KMS-11 (cell line): Measurements from ENCODE around the gene LUZP4.
"Not testable (repeated sequence)": the region's sequence is repeated elsewhere in the genome, so short reads cannot be mapped to it uniquely, and the experiment has no call there.

ENCODE experiments used
- H2AFZ ChIP-seq: fragments of 200-600 bp; sonication (generic); 2 replicates; pipeline ENCODE4 v1.6.1; 2016; ENCODE audit warnings: antibody characterized with exemption, mixed run types, low read depth
- H3K27ac ChIP-seq: fragments of 200-600 bp; sonication (generic); 2 replicates; pipeline ENCODE4 v1.6.1; 2016; ENCODE audit warnings: mild to moderate bottlenecking, mixed run types
- H3K27me3 ChIP-seq: fragments of 200-600 bp; sonication (generic); 2 replicates; pipeline ENCODE4 v1.6.1; 2017; ENCODE audit warnings: mild to moderate bottlenecking, low read depth, mixed run types, moderate library complexity; ENCODE audit not compliant: insufficient read depth
- H3K36me3 ChIP-seq: fragments of 200-600 bp; sonication (generic); 2 replicates; pipeline ENCODE4 v1.6.1; 2017; ENCODE audit warnings: mild to moderate bottlenecking, mixed run types; ENCODE audit not compliant: insufficient read depth
- H3K4me1 ChIP-seq: fragments of 200-600 bp; sonication (generic); 2 replicates; pipeline ENCODE4 v1.6.1; 2016; ENCODE audit warnings: mild to moderate bottlenecking, low read depth, mixed run types; ENCODE audit not compliant: poor library complexity, severe bottlenecking
- H3K4me2 ChIP-seq: fragments of 200-600 bp; sonication (generic); 2 replicates; pipeline ENCODE4 v1.7.0; 2016; ENCODE audit warnings: mild to moderate bottlenecking, mixed run types
- H3K4me3 ChIP-seq: fragments of 200-600 bp; sonication (generic); IDR thresholded peaks from 2 replicates; pipeline ENCODE4 v1.6.1; 2017; ENCODE audit warnings: low read depth, low read length, mixed read lengths; ENCODE audit not compliant: insufficient read depth
- H3K79me2 ChIP-seq: fragments of 200-600 bp; sonication (generic); 2 replicates; pipeline ENCODE4 v1.6.1; 2016; ENCODE audit warnings: low read depth, mixed run types; ENCODE audit not compliant: insufficient read depth
- H3K9ac ChIP-seq: fragments of 200-600 bp; sonication (generic); 2 replicates; pipeline ENCODE4 v1.6.1; 2016; ENCODE audit warnings: mild to moderate bottlenecking, mixed run types
- H4K20me1 ChIP-seq: fragments of 200-600 bp; sonication (generic); 2 replicates; pipeline ENCODE4 v1.6.1; 2016; ENCODE audit warnings: mild to moderate bottlenecking, mixed run types; ENCODE audit not compliant: insufficient read depth
- CTCF ChIP-seq: fragments of 200-600 bp; sonication (generic); conservative IDR thresholded peaks from 2 replicates; pipeline ENCODE4 v1.6.1; 2017; ENCODE audit warnings: low read depth, mild to moderate bottlenecking, antibody characterized with exemption, low read length, moderate library complexity, mixed read lengths

LUZP4 gene

GRCh38 chrX:115345615-115346014, 56.1 kb downstream of the LUZP4 start:
- H3K4me2 ChIP-seq: peak overlapping the region; percentile 64
- TF ChIP-seq CTCF: no peak
- no peak overlapping the region for H3K4me3 ChIP-seq
- H4K20me1 ChIP-seq: no peaks in the 10 kb centered on the region
- H3K4me1 ChIP-seq: peaks cover 18% of the 10 kb centered on the region
- H3K79me2 ChIP-seq: no peaks in the 10 kb centered on the region
- no peak overlapping the region for H3K9ac ChIP-seq
- H3K36me3 ChIP-seq: no peaks in the 10 kb centered on the region
- no peaks in the 10 kb centered on the region for H3K27me3 ChIP-seq
- peak overlapping the region; percentile 67 for H2AFZ ChIP-seq
- peak overlapping the region; percentile 57; the same call in 1 of the 2 replicates for H3K27ac ChIP-seq

GRCh38 chrX:115346738-115347137, 57.2 kb downstream of the LUZP4 start:
- H3K79me2 ChIP-seq, H2AFZ ChIP-seq, H3K9ac ChIP-seq, H3K27ac ChIP-seq, H4K20me1 ChIP-seq, H3K36me3 ChIP-seq, H3K4me2 ChIP-seq, H3K4me3 ChIP-seq, H3K27me3 ChIP-seq: not testable (repeated sequence)
- peaks cover 18% of the 10 kb centered on the region for H3K4me1 ChIP-seq

- TF ChIP-seq CTCF: no peak
- Histone ChIP-seq H4K20me1 (no peaks in the 10 kb centered on the region), H3K27me3 (no peaks in the 10 kb centered on the region), H3K4me3 (no peak overlapping the region), H3K36me3 (no peaks in the 10 kb centered on the region), H3K4me2 (no peak overlapping the region), H3K79me2 (no peaks in the 10 kb centered on the region), H3K9ac (no peak overlapping the region), H3K27ac (no peak overlapping the region), H3K4me1 (peaks cover 18% of the 10 kb centered on the region), H2AFZ (no peak overlapping the region)
These were observed 59.1 kb downstream of the LUZP4 start for GRCh38 chrX:115348446-115349225.

GRCh38 chrX:115350711-115351381, 61.3 kb downstream of the LUZP4 start:
- no peaks in the 10 kb centered on the region for H3K27me3 ChIP-seq
- H3K4me1 ChIP-seq: peaks cover 4% of the 10 kb centered on the region
- H4K20me1 ChIP-seq: no peaks in the 10 kb centered on the region
- H3K4me3 ChIP-seq: no peak overlapping the region
- H2AFZ ChIP-seq: no peak overlapping the region
- TF ChIP-seq CTCF: no peak
- no peak overlapping the region for H3K9ac ChIP-seq
- H3K79me2 ChIP-seq: no peaks in the 10 kb centered on the region
- H3K4me2 ChIP-seq: no peak overlapping the region
- no peaks in the 10 kb centered on the region for H3K36me3 ChIP-seq
- H3K27ac ChIP-seq: no peak overlapping the region

GRCh38 chrX:115356369-115356768, 66.9 kb downstream of the LUZP4 start:
- H3K27me3 ChIP-seq: no peaks in the 10 kb centered on the region
- no peak overlapping the region for H3K4me3 ChIP-seq
- H3K4me1 ChIP-seq: peaks cover 16% of the 10 kb centered on the region
- H3K79me2 ChIP-seq: no peaks in the 10 kb centered on the region
- no peak overlapping the region for H2AFZ ChIP-seq
- H3K4me2 ChIP-seq: no peak overlapping the region
- TF ChIP-seq CTCF: no peak
- no peak overlapping the region for H3K27ac ChIP-seq
- H4K20me1 ChIP-seq: no peaks in the 10 kb centered on the region
- no peaks in the 10 kb centered on the region for H3K36me3 ChIP-seq
- H3K9ac ChIP-seq: no peak overlapping the region
